COLO829 (cell line): Measurements from ENCODE around the gene ADGRG2.
A peak's percentile ranks its signal among the peaks of the same experiment; 100 is the strongest.
"Not testable (repeated sequence)": the region's sequence is repeated elsewhere in the genome, so short reads cannot be mapped to it uniquely, and the experiment has no call there.

Experiments used
- DNase-seq: peaks from one replicate; pipeline ENCODE4 v3.0.0; 2012; ENCODE audit warnings: low spot score

Gene ADGRG2

DNA sequence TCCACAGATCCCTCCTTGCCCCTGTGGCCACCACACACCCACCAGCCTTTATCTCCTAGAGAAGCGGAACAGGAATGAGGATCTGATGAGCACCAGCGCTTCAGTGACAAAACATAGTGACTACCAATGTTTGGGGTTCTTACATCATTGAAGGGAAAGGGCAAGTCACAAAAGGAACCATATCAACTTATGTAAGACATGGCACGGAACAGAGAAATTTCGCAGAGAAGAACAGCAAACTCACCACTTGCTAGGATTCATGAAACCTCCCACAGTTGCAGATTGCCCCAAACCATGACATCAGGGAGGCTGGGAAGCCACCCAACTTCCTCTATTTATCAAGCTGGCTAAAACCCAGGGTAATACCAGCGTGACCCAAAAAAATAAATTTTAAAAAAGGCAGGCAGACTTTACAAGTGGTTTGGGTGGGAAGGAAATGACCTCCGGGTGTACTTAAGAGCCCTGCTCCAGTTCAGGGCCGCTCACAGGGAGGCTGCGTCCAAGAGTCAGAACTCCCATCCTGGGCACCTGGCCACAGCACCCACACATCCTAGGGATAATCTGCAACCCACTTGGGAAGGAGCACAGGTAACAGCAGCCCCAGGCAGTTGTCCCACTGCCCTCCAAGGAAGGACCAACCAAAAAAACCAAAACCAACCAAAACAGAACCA lies 36.0 kb downstream of the ADGRG2 start:
- DNase-seq, result no peak

GRCh38 chrX:19085666-19086065 lies 36.6 kb downstream of the ADGRG2 start:
- DNase-seq, result no peak

DNA sequence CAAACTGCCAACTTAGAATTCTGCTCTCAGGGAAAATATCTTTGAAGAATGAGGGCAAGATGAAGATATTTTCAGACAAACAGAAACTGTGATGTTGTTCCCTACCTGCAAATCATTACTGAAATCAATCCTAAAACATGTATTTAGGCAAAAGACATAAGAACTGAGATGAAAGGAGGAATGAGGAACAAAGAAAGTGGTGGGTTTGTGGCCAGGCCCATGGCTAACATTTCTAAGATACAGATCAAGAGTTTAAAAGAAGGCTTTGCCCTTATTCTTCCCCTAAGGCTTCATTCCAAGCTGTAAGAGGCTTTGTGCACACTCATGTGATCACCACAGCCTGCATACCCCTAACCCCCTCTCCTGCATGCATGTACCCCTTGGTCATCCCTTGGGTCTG lies 46.5 kb downstream of the ADGRG2 start:
- no peak for DNase-seq

- no peak for DNase-seq
Observed at GRCh38 chrX:19072372-19072771, 49.9 kb downstream of the ADGRG2 start.

DNA sequence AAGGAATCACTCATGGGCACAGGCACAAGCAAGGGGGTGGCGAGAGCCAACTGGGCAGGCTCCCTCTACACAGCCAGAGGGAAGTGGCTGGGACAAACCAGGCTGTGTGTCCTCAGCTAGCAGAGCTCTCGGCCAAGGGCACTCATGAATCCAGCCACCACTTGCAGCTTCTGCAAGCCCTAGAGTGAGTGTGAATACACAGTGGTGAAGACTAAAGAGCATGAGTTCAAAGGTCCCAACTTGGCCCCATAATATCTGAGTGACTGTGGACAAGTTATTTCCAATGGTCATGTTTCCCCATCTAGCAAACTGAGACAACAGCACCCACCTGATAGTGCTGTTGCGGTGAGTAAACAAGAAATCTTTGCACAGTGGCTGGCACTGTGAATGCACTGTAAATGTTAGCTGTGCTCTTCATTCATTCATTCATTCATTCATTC lies 51.7 kb downstream of the ADGRG2 start:
- no peak for DNase-seq

DNA sequence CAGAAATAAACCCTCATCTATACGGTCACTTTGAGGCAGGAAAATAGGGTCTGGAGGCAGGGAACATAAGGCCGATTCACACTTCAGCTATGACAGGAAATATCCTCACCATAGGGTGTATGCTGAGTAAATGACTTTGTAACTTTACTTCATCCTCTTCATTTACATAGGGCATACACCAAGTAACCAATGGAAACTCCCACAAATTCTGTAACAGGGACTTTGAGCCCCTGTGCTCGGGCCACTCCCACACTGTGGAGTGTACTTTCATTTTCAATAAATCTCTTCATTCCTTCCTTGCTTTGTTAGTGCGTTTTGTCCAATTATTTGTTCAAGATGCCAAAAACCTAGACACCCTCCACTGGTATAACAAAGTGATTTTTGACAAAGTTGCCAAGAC lies 55.3 kb downstream of the ADGRG2 start:
- not testable (repeated sequence) for DNase-seq

- no peak for DNase-seq
Observed at GRCh38 chrX:19065535-19065934, 56.7 kb downstream of the ADGRG2 start.

- no peak for DNase-seq
Observed at GRCh38 chrX:19064175-19064574, 58.1 kb downstream of the ADGRG2 start.

- no peak for DNase-seq
Observed at GRCh38 chrX:19063030-19063429, 59.2 kb downstream of the ADGRG2 start.

DNA sequence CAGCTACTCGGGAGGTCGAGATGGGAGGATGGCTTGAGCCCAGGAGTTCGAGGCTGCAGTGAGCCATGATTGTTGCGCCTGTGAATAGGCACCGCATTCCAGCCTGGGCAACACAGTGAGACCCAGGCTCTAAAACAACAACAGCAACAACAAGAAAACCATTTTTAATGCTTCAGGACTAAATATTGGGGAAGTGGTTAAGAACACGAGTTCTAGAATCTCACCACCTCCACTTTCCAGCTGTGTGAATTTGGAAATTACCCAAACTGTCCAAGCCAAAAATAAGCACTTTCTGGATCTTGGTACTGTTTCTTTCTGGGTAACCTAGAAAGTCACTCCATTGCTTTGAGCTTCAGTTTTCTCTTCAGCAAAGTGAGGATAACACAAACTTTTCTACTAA lies 63.2 kb downstream of the ADGRG2 start:
- no peak for DNase-seq

- no peak for DNase-seq
Observed at GRCh38 chrX:19057856-19058255, 64.4 kb downstream of the ADGRG2 start.

DNA sequence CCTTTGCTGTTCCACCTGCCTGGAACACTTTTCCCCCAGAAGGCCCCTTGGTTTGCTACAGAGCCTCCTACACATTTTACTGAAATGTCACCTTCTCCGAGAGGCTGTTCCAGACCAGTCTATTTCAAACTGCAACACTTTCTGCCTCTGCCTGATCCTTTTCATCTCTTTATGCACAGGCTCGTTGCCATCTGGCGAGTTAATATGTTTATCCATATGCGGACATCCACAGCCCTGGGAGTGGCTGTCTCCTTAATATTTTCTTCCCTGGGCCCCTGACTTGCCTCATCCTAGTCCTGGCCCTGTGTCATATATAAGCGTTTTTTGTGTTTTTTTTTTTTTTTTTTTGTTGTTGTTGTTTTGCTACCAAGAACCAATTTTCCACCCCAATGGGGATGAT lies 73.2 kb downstream of the ADGRG2 start:
- DNase-seq, result no peak

GRCh38 chrX:19046343-19047215 lies 75.7 kb downstream of the ADGRG2 start:
- DNase-seq, result no peak

- no peak for DNase-seq
Observed at GRCh38 chrX:19040373-19040772, 81.9 kb downstream of the ADGRG2 start.

DNA sequence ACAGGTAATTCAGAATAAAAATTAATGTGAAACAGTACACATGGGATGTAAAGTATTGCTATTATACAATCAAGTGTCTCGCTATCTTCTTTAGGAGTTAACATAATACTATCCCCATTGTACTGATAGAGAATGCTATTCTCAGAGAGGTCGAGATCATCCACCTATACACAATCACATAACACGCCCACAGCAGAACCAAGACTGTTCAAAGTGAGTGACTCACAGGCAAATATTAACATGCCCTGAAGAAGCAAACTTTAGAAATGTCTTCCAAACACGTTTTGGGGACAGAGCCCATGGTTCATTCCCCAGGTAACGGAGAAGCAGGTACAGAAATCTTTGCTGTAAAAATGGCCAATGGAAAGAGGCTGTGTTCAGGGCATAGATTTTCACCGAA lies 88.2 kb downstream of the ADGRG2 start:
- DNase-seq, result no peak

GRCh38 chrX:19030805-19031204 lies 91.5 kb downstream of the ADGRG2 start:
- no peak for DNase-seq

GRCh38 chrX:19028560-19028959 lies 93.7 kb downstream of the ADGRG2 start:
- no peak for DNase-seq

GRCh38 chrX:19024366-19024765 lies 97.9 kb downstream of the ADGRG2 start:
- DNase-seq, result no peak

DNA sequence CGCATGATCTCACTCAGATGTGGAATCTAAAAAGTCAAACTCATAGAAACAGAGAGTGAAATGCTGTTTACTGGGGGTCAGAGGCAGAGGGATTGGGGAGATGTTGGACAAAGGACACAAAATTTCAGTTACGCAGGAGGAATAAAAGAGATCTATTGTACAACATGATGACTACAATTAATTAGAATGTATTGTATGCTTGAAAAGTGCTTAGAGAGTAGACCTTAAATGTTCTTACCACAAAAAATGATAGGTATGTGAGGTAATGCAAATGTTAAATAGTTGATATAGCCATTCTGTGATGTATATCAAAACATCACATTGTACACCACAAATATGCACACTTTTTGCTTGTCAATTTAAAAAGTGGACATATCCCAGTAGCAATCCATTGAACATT lies 102.3 kb downstream of the ADGRG2 start:
- DNase-seq, result no peak

DNA sequence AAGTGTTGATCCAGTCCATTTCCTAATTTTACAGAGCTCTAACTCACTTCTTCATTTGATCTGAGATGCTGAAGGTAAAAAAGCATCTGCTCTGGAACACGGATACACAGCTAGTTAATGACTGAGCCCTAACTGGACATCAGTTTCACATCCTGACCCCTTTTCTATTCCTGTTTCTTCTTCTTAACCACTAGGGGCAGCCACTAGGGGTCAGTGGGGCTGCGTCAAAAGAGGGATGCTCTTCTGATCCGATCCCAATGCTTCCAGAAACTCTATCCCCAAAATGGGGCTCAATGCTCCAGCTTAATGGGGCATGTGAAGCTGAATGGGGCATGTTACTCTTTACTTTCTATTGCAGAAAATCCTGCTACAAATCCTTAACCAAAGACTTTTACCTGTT lies 105.0 kb downstream of the ADGRG2 start:
- DNase-seq, result peak; percentile 8

DNA sequence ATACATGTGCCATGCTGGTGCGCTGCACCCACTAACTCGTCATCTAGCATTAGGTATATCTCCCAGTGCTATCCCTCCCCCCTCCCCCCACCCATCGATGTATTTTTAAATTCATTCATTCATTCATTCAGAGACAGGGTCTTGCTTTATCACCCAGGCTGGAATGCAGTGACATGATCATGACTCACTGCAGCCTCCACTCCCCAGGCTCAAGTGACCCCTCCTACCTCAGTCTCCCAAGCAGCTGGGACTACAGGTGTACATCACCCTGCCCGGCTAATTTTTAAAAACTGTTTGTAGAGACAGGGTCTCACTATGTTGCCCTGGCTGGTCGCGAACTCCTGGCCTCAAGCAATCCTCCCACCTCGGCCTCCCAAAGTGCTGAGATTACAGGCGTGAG lies 105.7 kb downstream of the ADGRG2 start:
- DNase-seq, result not testable (repeated sequence)

- no peak for DNase-seq
Observed at GRCh38 chrX:19007868-19008267, 114.4 kb downstream of the ADGRG2 start.

DNA sequence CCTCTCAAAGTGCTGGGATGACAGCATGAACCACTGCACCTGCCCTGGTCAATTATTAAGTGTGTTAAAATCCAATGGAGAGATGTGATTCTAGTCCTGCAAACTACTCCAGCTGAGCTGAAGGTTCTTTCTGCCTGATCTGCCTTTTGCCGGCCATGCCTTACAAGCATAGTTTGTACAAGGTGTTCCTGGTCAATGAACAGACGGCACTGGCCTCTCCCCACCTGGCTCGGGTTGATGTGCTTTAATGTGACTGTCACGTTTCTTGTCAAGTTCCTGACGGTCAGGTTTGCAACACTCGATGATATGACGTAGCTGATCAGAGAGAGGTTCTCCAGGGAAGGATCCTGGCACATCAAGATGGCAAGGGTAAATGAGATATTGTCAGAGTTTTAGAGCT lies 115.3 kb downstream of the ADGRG2 start:
- no peak for DNase-seq

GRCh38 chrX:19005909-19006308 lies 116.4 kb downstream of the ADGRG2 start:
- no peak for DNase-seq
